ENCODE results near the gene SMYD1.

SMYD1 gene

DNA sequence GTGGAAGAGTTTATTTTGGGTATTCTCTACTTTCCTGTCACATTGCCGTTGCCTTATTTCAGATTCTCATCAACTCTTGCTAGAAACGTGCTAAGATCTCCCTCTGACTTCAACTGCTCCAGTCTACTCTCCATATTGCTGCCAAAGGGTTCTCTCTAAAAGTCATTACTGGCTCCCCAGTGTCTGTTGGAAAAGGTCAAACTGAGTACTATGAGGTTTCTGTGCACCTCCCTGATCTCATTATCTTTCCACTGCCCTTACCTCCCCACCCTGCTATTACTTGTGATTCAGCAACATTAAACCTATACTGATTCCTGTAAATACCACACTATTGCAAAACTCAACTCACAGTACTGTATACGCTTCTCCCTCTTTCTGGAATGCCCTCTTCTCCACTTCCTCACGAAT, 10.2 kb upstream of the SMYD1 start:
- DNase-seq: peak; percentile 64

GRCh38 chr2:88058191-88058590, 9.4 kb upstream of the SMYD1 start:
- no peak for DNase-seq

GRCh38 chr2:88059979-88060906, 7.4 kb upstream of the SMYD1 start:
- peak; percentile 72 for DNase-seq

- no peak for DNase-seq
Measured at GRCh38 chr2:88060907-88061275, 6.7 kb upstream of the SMYD1 start.

- peak; percentile 39 for DNase-seq
Measured at GRCh38 chr2:88061295-88061694, 6.3 kb upstream of the SMYD1 start.

- no peak for DNase-seq
Measured at GRCh38 chr2:88066543-88066942, 1.1 kb upstream of the SMYD1 start.

DNA sequence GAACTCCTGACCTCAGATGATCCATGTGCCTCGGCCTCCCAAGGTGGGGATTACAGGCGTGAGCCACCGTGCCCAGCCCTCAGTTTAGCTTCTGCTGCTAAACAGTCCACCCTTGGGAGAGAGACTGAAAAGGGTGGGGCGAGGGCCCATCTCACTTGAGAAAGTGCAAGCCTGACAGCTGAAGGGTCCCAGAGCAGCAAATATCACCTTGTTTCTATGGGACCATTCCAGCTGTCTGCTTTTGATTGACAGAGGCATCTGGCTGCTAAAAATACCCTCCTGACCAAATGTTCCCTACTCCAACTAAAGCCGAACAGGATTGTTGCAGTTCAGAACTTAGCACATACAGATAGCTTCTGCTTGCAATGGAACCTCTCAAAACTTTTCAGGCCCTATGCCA, 436 bp upstream of the SMYD1 start:
- DNase-seq: no peak

DNA sequence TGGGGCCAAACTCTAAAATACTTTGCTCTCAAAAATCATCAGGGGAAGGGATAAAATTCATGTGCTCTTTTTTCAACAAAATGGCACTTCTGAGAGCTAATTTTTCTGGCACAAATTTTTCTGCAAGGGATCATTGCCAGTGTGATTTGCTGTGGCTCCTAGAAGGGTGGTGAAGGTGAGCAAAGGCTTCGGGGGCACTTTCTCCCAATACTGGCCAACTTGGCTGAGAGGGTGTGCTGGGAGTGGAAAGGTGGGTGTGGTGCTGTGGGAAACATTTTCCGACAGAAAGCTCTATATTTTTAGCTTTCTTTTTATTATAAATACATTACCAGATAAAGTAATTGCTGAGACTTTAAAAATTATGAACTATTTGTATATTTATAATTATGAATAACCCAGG, 419 bp downstream of the SMYD1 start:
- no peak for DNase-seq

- no peak for DNase-seq
Measured at GRCh38 chr2:88069117-88069516, 1.5 kb downstream of the SMYD1 start.

- no peak for DNase-seq
Measured at GRCh38 chr2:88070055-88070454, 2.4 kb downstream of the SMYD1 start.

DNA sequence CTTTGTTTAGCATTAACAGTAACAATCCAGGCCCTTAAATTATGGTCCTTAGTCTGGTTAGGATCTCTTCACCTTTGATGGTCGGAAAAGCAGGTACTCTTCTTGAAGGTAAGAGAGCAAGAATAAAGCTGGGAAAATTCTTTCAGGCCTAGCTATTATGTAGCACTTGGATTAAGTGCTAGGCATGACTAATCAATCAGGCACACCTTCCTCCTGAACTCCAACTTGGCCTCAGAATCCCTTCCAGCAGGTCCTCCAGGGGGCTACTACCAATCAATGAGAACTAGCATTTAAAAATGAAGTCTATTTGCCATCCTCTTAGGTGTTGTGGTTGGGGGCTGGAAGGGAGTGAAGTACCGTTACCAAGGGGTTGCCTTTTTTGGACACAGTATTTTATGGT, 3.7 kb downstream of the SMYD1 start:
- DNase-seq: no peak

- no peak for DNase-seq
Measured at GRCh38 chr2:88074150-88074549, 6.5 kb downstream of the SMYD1 start.

- DNase-seq: peak; percentile 53
Measured at GRCh38 chr2:88074854-88075292, 7.2 kb downstream of the SMYD1 start.

DNA sequence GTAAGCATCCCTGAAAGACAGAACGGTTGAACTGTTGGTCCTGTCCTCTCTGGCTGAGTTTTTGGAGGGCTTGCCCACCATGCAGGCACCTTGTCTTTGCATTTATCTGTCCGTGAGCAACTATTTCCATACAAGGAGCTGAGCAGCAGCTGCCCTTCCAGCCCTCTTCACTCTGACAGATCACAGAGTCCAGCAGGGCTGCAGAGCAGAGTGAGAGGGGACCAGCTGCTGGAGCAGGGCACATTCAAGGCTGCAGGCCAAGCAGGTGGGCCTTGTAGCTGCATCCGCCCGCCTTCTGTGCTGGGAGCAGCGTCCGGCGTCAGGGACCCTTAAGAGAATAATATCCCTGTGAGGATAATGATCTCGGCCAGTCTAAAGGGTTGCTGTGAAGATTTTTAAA, 9.5 kb downstream of the SMYD1 start:
- no peak for DNase-seq

DNA sequence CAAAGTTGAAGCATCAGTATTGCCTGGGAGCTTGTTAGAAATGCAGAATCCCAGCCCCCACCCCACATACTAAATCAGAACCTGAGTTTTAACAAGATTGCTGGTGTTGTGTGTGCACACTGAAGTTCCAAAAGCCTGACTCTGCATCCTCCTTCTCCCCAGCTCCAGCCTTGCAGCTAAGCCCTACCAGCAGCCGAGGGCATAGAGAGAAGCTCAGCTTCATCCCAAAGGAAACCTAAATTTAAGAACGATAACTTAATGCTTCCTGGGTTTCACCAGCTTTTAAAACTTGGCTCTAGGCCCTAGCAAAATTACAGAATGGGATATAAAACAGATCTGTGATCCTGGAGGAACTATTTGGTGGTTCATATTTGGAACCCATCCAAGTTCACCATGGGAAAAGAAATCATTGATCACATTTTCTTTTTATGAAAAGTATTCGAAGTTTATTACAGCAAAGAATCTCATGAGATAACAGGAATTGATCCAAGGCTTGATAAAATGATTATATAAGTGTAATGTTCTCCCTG, 11.1 kb downstream of the SMYD1 start:
- no peak for DNase-seq

- no peak for DNase-seq
Measured at GRCh38 chr2:88080545-88080944, 12.9 kb downstream of the SMYD1 start.

- DNase-seq: no peak
Measured at GRCh38 chr2:88081924-88082608, 14.4 kb downstream of the SMYD1 start.

- no peak for DNase-seq
Measured at GRCh38 chr2:88082781-88083180, 15.2 kb downstream of the SMYD1 start.

- no peak for DNase-seq
Measured at GRCh38 chr2:88085099-88085498, 17.5 kb downstream of the SMYD1 start.

GRCh38 chr2:88085602-88086001, 18.0 kb downstream of the SMYD1 start:
- DNase-seq: no peak

DNA sequence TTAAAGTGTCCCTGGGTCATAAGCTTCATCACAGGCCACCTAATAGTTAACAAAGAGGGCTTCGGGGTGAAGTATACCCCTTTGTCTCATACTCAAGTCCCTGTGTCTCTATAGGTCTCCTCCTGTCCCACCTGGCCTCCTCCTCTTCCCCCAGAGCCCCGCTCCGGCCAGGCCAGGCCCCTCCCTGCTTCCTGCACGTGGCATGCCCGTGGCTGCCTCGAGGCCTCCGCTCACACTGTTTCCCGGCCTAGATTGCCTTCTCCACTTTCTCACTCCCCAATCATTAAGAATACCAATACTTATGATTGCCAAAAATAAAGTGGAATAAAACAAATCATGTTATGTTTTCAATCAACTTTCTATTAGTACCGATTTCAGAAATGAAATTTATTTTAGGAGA, 18.8 kb downstream of the SMYD1 start:
- DNase-seq: no peak

DNA sequence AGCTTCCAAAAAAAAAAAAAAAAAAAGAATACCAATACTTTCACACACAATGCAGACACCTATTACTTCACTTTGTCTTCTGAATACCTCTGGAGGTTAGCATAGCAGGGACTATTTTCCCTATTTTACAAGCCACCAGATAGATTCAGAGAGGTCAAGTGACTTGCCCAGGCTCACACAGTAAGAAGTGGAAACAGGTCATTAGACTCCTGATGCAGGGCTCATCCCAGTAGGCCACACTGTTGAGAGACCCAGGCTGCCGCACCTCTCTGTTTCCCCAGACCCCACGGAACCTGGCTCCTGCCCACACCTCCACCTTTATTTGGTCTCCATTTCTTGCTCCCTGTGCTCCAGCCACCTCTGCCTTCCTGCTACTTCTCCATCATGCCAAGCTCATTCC, 19.4 kb downstream of the SMYD1 start:
- no peak for DNase-seq

- DNase-seq: no peak
Measured at GRCh38 chr2:88087763-88088162, 20.1 kb downstream of the SMYD1 start.

- no peak for DNase-seq
Measured at GRCh38 chr2:88088999-88089398, 21.4 kb downstream of the SMYD1 start.
